SK-N-SH treated with all-trans-retinoic acid at 6 μM for 48 hours (cell line): ENCODE data around the gene ERCC2.

Experiments
- BACH2 ChIP-seq: fragments of 250-450 bp; sonication (Bioruptor Pico); IDR thresholded peaks from 2 replicates; pipeline ENCODE4 v1.9.0; 2021; ENCODE audit warnings: mild to moderate bottlenecking, borderline replicate concordance
- ESRRG ChIP-seq: fragments of 250-450 bp; sonication (Bioruptor Pico); IDR thresholded peaks from 2 replicates; pipeline ENCODE4 v1.6.1; 2021; ENCODE audit warnings: mild to moderate bottlenecking
- PPARA ChIP-seq: fragments of 250-450 bp; sonication (Bioruptor Pico); IDR thresholded peaks from 2 replicates; pipeline ENCODE4 v1.5.0; 2020; ENCODE audit warnings: mild to moderate bottlenecking, borderline replicate concordance
- RARB ChIP-seq: fragments of 250-450 bp; sonication (Bioruptor Pico); IDR thresholded peaks from 2 replicates; pipeline ENCODE4 v1.8.0; 2021; ENCODE audit warnings: mild to moderate bottlenecking, moderate library complexity
- TOX ChIP-seq: fragments of 250-450 bp; sonication (Bioruptor Pico); IDR thresholded peaks from 2 replicates; pipeline ENCODE4 v1.8.0; 2021; ENCODE audit warnings: mild to moderate bottlenecking, moderate library complexity, borderline replicate concordance
- ZFP3 ChIP-seq: fragments of 250-450 bp; sonication (Bioruptor Pico); IDR thresholded peaks from 2 replicates; pipeline ENCODE4 v1.5.0; 2020; ENCODE audit warnings: mild to moderate bottlenecking, moderate library complexity
- ZFP30 ChIP-seq: fragments of 450-650 bp; formaldehyde crosslinking; IDR thresholded peaks from 2 replicates; pipeline ENCODE4 v1.5.0; 2022; ENCODE audit warnings: mild to moderate bottlenecking, moderate library complexity
- TF ChIP-seq, protein P1 (sequence below): fragments of 250-450 bp; sonication (Bioruptor Pico); IDR thresholded peaks from 2 replicates; pipeline ENCODE4 v1.8.0; 2020; ENCODE audit warnings: mild to moderate bottlenecking, moderate library complexity, borderline replicate concordance
- TF ChIP-seq, protein P2 (sequence below): fragments of 250-450 bp; sonication (Bioruptor Pico); IDR thresholded peaks from 2 replicates; pipeline ENCODE4 v1.5.1; 2020; ENCODE audit warnings: low read depth, mild to moderate bottlenecking, moderate library complexity

DNA sequence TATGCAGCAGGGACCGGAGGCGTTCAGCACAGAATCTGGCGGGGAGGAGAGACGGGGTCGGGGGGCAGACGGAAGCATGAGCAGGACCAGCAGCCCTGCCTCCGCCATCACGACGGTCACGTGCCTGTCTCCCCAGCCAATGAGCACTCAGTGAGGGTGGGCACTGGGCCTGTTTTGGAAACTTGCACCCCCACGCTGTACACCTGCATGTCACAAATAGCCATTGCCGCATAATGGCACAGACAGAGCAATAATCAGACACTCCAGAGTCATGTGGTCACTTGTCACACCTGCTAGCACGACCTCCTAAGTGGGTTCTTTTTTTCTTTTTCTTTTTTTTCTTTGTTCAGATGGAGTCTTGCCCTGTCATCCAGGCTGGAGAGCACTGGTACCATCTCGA, 8.8 kb downstream of the ERCC2 start:
- TF ChIP-seq ZFP3 (no peak), BACH2 (CRISPR knock-in tag) (no peak), TOX (CRISPR knock-in tag) (no peak), ZFP30 (CRISPR knock-in tag) (no peak), PPARA (CRISPR knock-in tag) (no peak), RARB (no peak), ESRRG (CRISPR knock-in tag) (no peak)
- TF ChIP-seq, protein P1, sequence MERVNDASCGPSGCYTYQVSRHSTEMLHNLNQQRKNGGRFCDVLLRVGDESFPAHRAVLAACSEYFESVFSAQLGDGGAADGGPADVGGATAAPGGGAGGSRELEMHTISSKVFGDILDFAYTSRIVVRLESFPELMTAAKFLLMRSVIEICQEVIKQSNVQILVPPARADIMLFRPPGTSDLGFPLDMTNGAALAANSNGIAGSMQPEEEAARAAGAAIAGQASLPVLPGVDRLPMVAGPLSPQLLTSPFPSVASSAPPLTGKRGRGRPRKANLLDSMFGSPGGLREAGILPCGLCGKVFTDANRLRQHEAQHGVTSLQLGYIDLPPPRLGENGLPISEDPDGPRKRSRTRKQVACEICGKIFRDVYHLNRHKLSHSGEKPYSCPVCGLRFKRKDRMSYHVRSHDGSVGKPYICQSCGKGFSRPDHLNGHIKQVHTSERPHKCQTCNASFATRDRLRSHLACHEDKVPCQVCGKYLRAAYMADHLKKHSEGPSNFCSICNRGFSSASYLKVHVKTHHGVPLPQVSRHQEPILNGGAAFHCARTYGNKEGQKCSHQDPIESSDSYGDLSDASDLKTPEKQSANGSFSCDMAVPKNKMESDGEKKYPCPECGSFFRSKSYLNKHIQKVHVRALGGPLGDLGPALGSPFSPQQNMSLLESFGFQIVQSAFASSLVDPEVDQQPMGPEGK = no peak
- TF ChIP-seq, protein P2, sequence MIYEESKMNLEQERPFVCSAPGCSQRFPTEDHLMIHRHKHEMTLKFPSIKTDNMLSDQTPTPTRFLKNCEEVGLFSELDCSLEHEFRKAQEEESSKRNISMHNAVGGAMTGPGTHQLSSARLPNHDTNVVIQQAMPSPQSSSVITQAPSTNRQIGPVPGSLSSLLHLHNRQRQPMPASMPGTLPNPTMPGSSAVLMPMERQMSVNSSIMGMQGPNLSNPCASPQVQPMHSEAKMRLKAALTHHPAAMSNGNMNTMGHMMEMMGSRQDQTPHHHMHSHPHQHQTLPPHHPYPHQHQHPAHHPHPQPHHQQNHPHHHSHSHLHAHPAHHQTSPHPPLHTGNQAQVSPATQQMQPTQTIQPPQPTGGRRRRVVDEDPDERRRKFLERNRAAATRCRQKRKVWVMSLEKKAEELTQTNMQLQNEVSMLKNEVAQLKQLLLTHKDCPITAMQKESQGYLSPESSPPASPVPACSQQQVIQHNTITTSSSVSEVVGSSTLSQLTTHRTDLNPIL (CRISPR knock-in tag) = no peak
